Measurements from ENCODE around the gene PCDHGC4.

The PCDHGC4 gene

DNA sequence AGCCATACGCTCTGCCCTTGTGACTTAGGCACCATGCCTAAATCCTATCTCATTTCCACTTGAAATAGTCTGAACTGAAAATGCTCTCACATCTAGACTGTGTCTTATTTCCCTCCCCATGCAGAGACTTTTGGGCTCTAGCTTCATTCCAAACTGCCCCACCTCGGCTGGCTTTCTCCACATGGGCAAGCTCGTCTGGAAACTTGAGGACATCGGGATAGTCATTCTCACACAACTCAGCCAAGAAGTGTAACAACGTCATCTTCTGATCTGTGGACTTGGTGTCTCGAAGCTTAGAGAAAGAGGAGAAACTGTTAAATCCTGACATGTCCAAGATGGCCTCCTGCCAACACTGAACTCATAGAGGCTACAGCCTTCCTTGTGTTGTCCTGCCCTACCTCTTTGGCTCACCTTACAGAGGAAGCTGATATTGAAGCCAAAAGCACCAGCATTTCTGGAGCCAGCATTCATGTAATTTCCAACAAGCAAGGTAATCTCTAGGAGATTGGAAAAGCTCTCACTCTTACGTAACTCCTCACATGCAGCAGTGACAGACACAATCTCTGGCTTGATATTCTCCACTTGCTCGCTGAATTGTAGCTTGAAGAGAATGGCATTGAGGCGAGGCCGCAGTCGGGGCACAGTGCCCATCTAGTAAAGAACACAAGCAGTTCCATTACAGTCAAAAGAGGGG is 43.6 kb downstream of the PCDHGC4 start:
- TF ChIP-seq CTCF (IDR thresholded peaks at IDR 0.05; ENCODE audit: low read depth, low read length, missing control alignments), result no peak
- H3K4me3 ChIP-seq (replicated peaks; ENCODE audit: low read depth, low read length), result no peak overlapping the region

DNA sequence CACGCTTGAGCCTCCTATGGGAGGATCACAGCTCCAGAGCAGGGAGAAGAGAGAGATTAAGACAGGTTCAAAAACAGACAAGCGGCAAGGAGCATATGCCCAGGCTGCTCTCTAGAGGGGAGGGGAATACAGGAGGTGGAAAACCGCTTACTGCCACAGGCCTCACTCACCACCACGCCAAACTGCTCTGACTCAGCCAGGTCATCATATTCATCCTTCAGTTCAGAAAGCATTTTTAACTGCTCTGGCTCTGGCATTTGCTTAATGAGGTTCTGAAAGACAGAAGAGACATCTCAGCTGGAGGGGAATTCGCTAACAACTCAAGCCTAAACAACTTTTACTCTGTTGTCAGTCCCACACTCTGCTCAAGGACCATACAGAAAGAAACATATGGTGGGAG is 44.2 kb downstream of the PCDHGC4 start:
- no peak for DNase-seq (ENCODE audit: extremely low read depth, low read depth)
- H3K4me3 ChIP-seq (replicated peaks; ENCODE audit: low read depth, low read length), result no peak overlapping the region
- TF ChIP-seq CTCF (IDR thresholded peaks at IDR 0.05; ENCODE audit: low read depth, low read length, missing control alignments), result no peak

More for the DNA sequence above, 43.6 kb downstream of the PCDHGC4 start:
- DNase-seq (ENCODE audit: extremely low read depth, low read depth), result no peak

GRCh38 chr5:141529873-141530272 is 45.0 kb downstream of the PCDHGC4 start:
- no peak for DNase-seq (ENCODE audit: extremely low read depth, low read depth)
- H3K4me3 ChIP-seq (replicated peaks; ENCODE audit: low read depth, low read length), result no peak overlapping the region
- no peak for TF ChIP-seq CTCF (IDR thresholded peaks at IDR 0.05; ENCODE audit: low read depth, low read length, missing control alignments)

DNA sequence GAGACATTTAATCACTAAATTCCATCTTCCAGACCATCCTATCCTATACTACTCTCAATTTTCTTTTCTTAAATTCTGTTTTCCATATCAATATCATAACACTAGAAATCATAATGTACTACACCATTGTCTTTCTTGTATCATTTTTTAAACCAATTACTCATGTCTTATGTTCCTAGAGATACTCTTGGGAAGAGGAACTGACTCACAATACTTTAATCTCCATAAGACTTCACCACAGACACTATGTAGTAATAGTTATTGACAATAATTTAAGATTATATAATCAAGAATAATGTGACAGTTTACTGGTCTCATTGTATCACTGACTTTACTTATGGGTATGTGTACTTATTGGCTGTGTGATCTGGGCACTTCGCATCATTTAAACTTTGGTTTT is 47.9 kb downstream of the PCDHGC4 start:
- TF ChIP-seq CTCF (IDR thresholded peaks at IDR 0.05; ENCODE audit: low read depth, low read length, missing control alignments), result no peak
- no peak overlapping the region for H3K4me3 ChIP-seq (replicated peaks; ENCODE audit: low read depth, low read length)
- no peak for DNase-seq (ENCODE audit: extremely low read depth, low read depth)

- DNase-seq (ENCODE audit: extremely low read depth, low read depth), result no peak
- TF ChIP-seq CTCF (IDR thresholded peaks at IDR 0.05; ENCODE audit: low read depth, low read length, missing control alignments), result no peak
- H3K4me3 ChIP-seq (replicated peaks; ENCODE audit: low read depth, low read length), result no peak overlapping the region
Measured at GRCh38 chr5:141533897-141534296, 49.1 kb downstream of the PCDHGC4 start.

GRCh38 chr5:141534492-141535213 is 49.8 kb downstream of the PCDHGC4 start:
- TF ChIP-seq CTCF (IDR thresholded peaks at IDR 0.05; ENCODE audit: low read depth, low read length, missing control alignments), result no peak
- DNase-seq (ENCODE audit: extremely low read depth, low read depth), result no peak
- H3K4me3 ChIP-seq (replicated peaks; ENCODE audit: low read depth, low read length), result no peak overlapping the region

Measured in HFF-Myc (cell line).